ENCODE results near the gene CTSS. TPM values are rescaled to one million over a fixed set of nuclear protein-coding genes. Genes with fewer than 3 reads are reported as not detected.
"Not testable (repeated sequence)": the region's sequence is repeated elsewhere in the genome, so short reads cannot be mapped to it uniquely, and the experiment has no call there.

CTSS gene
- total RNA-seq, 2 experiments from 2014 or later, result 65.8 to 73.2 TPM

GRCh38 chr1:150796374-150796773 lies 30.8 kb upstream of the CTSS start:
- ChIA-PET CTCF (no interaction called here), POLR2A (no interaction called here)
- H3K27me3 Mint-ChIP-seq (ENCODE audit: low read depth), result no peaks in the 10 kb centered on the region
- no peaks in the 10 kb centered on the region for H3K4me1 Mint-ChIP-seq (ENCODE audit: low read depth)
- H3K36me3 Mint-ChIP-seq (ENCODE audit: low read depth), result peaks cover 24% of the 10 kb centered on the region
- no peak for ATAC-seq
- H3K9me3 Mint-ChIP-seq (ENCODE audit: insufficient read depth), result no peaks in the 10 kb centered on the region
- no peak overlapping the region for H3K4me3 Mint-ChIP-seq
- no peak overlapping the region for H3K27ac Mint-ChIP-seq
- no peak for DNase-seq

- CTCF ChIA-PET; H3K9me3 Mint-ChIP-seq (ENCODE audit: insufficient read depth); H3K4me1 Mint-ChIP-seq (ENCODE audit: low read depth); POLR2A ChIA-PET; H3K4me3 Mint-ChIP-seq; ATAC-seq; H3K27ac Mint-ChIP-seq; DNase-seq; H3K27me3 Mint-ChIP-seq (ENCODE audit: low read depth): not testable (repeated sequence)
- H3K36me3 Mint-ChIP-seq (ENCODE audit: low read depth), result peaks cover 23% of the 10 kb centered on the region
Measured at GRCh38 chr1:150793778-150794177, 28.2 kb upstream of the CTSS start.

GRCh38 chr1:150793221-150793620 lies 27.6 kb upstream of the CTSS start:
- no peaks in the 10 kb centered on the region for H3K9me3 Mint-ChIP-seq (ENCODE audit: insufficient read depth)
- H3K36me3 Mint-ChIP-seq (ENCODE audit: low read depth), result peaks cover 17% of the 10 kb centered on the region
- no peak for DNase-seq
- no peak overlapping the region for H3K4me3 Mint-ChIP-seq
- H3K4me1 Mint-ChIP-seq (ENCODE audit: low read depth), result no peaks in the 10 kb centered on the region
- CTCF ChIA-PET, result no interaction called here
- H3K27me3 Mint-ChIP-seq (ENCODE audit: low read depth), result no peaks in the 10 kb centered on the region
- no peak overlapping the region for H3K27ac Mint-ChIP-seq
- no peak for ATAC-seq
- POLR2A ChIA-PET, result no interaction called here

- H3K9me3 Mint-ChIP-seq (ENCODE audit: insufficient read depth), result no peaks in the 10 kb centered on the region
- DNase-seq (no peak), ATAC-seq (no peak)
- H3K36me3 Mint-ChIP-seq (ENCODE audit: low read depth), result peaks cover 7% of the 10 kb centered on the region
- H3K4me1 Mint-ChIP-seq (ENCODE audit: low read depth), result peaks cover 9% of the 10 kb centered on the region
- H3K27me3 Mint-ChIP-seq (ENCODE audit: low read depth), result no peaks in the 10 kb centered on the region
- POLR2A ChIA-PET, result no interaction called here
- H3K4me3 Mint-ChIP-seq, result no peak overlapping the region
- CTCF ChIA-PET, result no interaction called here
- no peak overlapping the region for H3K27ac Mint-ChIP-seq
Measured at GRCh38 chr1:150791585-150791984, 26.0 kb upstream of the CTSS start.

- CTCF ChIA-PET, result interaction anchor here (1.1 to 1.4 kb wide), 2 partner anchors 11 to 133 kb away, joined by 3 to 4 read pairs; no protein-coding TSS in a partner anchor
- peaks cover 1% of the 10 kb centered on the region for H3K36me3 Mint-ChIP-seq (ENCODE audit: low read depth)
- POLR2A ChIA-PET, result no interaction called here
- H3K27me3 Mint-ChIP-seq (ENCODE audit: low read depth), result no peaks in the 10 kb centered on the region
- DNase-seq, result no peak
- no peak overlapping the region for H3K4me3 Mint-ChIP-seq
- peaks cover 9% of the 10 kb centered on the region for H3K4me1 Mint-ChIP-seq (ENCODE audit: low read depth)
- H3K9me3 Mint-ChIP-seq (ENCODE audit: insufficient read depth), result no peaks in the 10 kb centered on the region
- ATAC-seq, result no peak
- H3K27ac Mint-ChIP-seq, result no peak overlapping the region
Measured at GRCh38 chr1:150789396-150789795, 23.8 kb upstream of the CTSS start.

- ATAC-seq (no peak), DNase-seq (no peak)
- peaks cover 9% of the 10 kb centered on the region for H3K4me1 Mint-ChIP-seq (ENCODE audit: low read depth)
- no peaks in the 10 kb centered on the region for H3K36me3 Mint-ChIP-seq (ENCODE audit: low read depth)
- no peaks in the 10 kb centered on the region for H3K27me3 Mint-ChIP-seq (ENCODE audit: low read depth)
- no peak overlapping the region for H3K4me3 Mint-ChIP-seq
- ChIA-PET POLR2A (no interaction called here), CTCF (interaction anchor here (1.1 to 1.4 kb wide), 2 partner anchors 11 to 133 kb away, joined by 3 to 4 read pairs; no protein-coding TSS in a partner anchor)
- no peak overlapping the region for H3K27ac Mint-ChIP-seq
- no peaks in the 10 kb centered on the region for H3K9me3 Mint-ChIP-seq (ENCODE audit: insufficient read depth)
Measured at GRCh38 chr1:150788946-150789345, 23.4 kb upstream of the CTSS start.

GRCh38 chr1:150787455-150787854 lies 21.9 kb upstream of the CTSS start:
- no peak overlapping the region for H3K4me3 Mint-ChIP-seq
- no peak overlapping the region for H3K27ac Mint-ChIP-seq
- no peaks in the 10 kb centered on the region for H3K36me3 Mint-ChIP-seq (ENCODE audit: low read depth)
- ChIA-PET CTCF (interaction anchor here (1.2 kb wide), 1 partner anchor 135 kb away, joined by 4 read pairs; no protein-coding TSS in a partner anchor), POLR2A (no interaction called here)
- no peaks in the 10 kb centered on the region for H3K9me3 Mint-ChIP-seq (ENCODE audit: insufficient read depth)
- DNase-seq, result no peak
- peaks cover 9% of the 10 kb centered on the region for H3K4me1 Mint-ChIP-seq (ENCODE audit: low read depth)
- no peak for ATAC-seq
- no peaks in the 10 kb centered on the region for H3K27me3 Mint-ChIP-seq (ENCODE audit: low read depth)

GRCh38 chr1:150780510-150780909 lies 14.9 kb upstream of the CTSS start:
- no peaks in the 10 kb centered on the region for H3K27me3 Mint-ChIP-seq (ENCODE audit: low read depth)
- no peak for DNase-seq
- H3K36me3 Mint-ChIP-seq (ENCODE audit: low read depth), result no peaks in the 10 kb centered on the region
- CTCF ChIA-PET, result no interaction called here
- no peak overlapping the region for H3K4me3 Mint-ChIP-seq
- H3K4me1 Mint-ChIP-seq (ENCODE audit: low read depth), result peaks cover 18% of the 10 kb centered on the region
- H3K9me3 Mint-ChIP-seq (ENCODE audit: insufficient read depth), result no peaks in the 10 kb centered on the region
- ATAC-seq, result no peak
- POLR2A ChIA-PET, result no interaction called here
- H3K27ac Mint-ChIP-seq, result no peak overlapping the region

- DNase-seq (no peak), ATAC-seq (no peak)
- Mint-ChIP-seq H3K4me1 (ENCODE audit: low read depth) (peaks cover 18% of the 10 kb centered on the region), H3K36me3 (ENCODE audit: low read depth) (no peaks in the 10 kb centered on the region), H3K27me3 (ENCODE audit: low read depth) (no peaks in the 10 kb centered on the region), H3K9me3 (ENCODE audit: insufficient read depth) (no peaks in the 10 kb centered on the region), H3K4me3 (no peak overlapping the region), H3K27ac (no peak overlapping the region)
- CTCF ChIA-PET, result interaction anchor here (0.6 kb wide), 1 partner anchor 11 kb away, joined by 3 read pairs; no protein-coding TSS in a partner anchor
- POLR2A ChIA-PET, result no interaction called here
Measured at GRCh38 chr1:150778409-150778808, 12.8 kb upstream of the CTSS start.

GRCh38 chr1:150777544-150777943 lies 12.0 kb upstream of the CTSS start:
- Mint-ChIP-seq H3K4me1 (ENCODE audit: low read depth) (peaks cover 18% of the 10 kb centered on the region), H3K27ac (no peak overlapping the region), H3K27me3 (ENCODE audit: low read depth) (no peaks in the 10 kb centered on the region), H3K9me3 (ENCODE audit: insufficient read depth) (no peaks in the 10 kb centered on the region), H3K4me3 (no peak overlapping the region), H3K36me3 (ENCODE audit: low read depth) (no peaks in the 10 kb centered on the region)
- ATAC-seq (no peak), DNase-seq (no peak)
- ChIA-PET POLR2A (no interaction called here), CTCF (no interaction called here)

GRCh38 chr1:150775931-150776505 lies 10.4 kb upstream of the CTSS start:
- POLR2A ChIA-PET; ATAC-seq; H3K4me3 Mint-ChIP-seq; DNase-seq; H3K27ac Mint-ChIP-seq; H3K36me3 Mint-ChIP-seq (ENCODE audit: low read depth); H3K27me3 Mint-ChIP-seq (ENCODE audit: low read depth); H3K9me3 Mint-ChIP-seq (ENCODE audit: insufficient read depth): not testable (repeated sequence)
- H3K4me1 Mint-ChIP-seq (ENCODE audit: low read depth), result peaks cover 29% of the 10 kb centered on the region
- CTCF ChIA-PET, result interaction anchor here (1.1 kb wide), 1 partner anchor 10 kb away, joined by 3 read pairs; the partner anchor contains the start of gene CTSS

GRCh38 chr1:150775276-150775675 lies 9.7 kb upstream of the CTSS start:
- ATAC-seq (no peak), DNase-seq (no peak)
- H3K4me1 Mint-ChIP-seq (ENCODE audit: low read depth), result peaks cover 36% of the 10 kb centered on the region
- POLR2A ChIA-PET, result no interaction called here
- CTCF ChIA-PET, result interaction anchor here (1.1 kb wide), 1 partner anchor 10 kb away, joined by 3 read pairs; the partner anchor contains the start of gene CTSS
- H3K9me3 Mint-ChIP-seq (ENCODE audit: insufficient read depth), result no peaks in the 10 kb centered on the region
- peaks cover 3% of the 10 kb centered on the region for H3K27me3 Mint-ChIP-seq (ENCODE audit: low read depth)
- H3K4me3 Mint-ChIP-seq, result no peak overlapping the region
- H3K27ac Mint-ChIP-seq, result no peak overlapping the region
- H3K36me3 Mint-ChIP-seq (ENCODE audit: low read depth), result no peaks in the 10 kb centered on the region

GRCh38 chr1:150772326-150772725 lies 6.7 kb upstream of the CTSS start:
- no peak for ATAC-seq
- Mint-ChIP-seq H3K4me1 (ENCODE audit: low read depth) (peaks cover 20% of the 10 kb centered on the region), H3K4me3 (no peak overlapping the region), H3K9me3 (ENCODE audit: insufficient read depth) (no peaks in the 10 kb centered on the region), H3K27ac (no peak overlapping the region), H3K36me3 (ENCODE audit: low read depth) (no peaks in the 10 kb centered on the region), H3K27me3 (ENCODE audit: low read depth) (peaks cover 3% of the 10 kb centered on the region)
- no peak for DNase-seq
- POLR2A ChIA-PET, result no interaction called here
- CTCF ChIA-PET, result no interaction called here

Data from activated CD8-positive, alpha-beta T cell treated with anti-CD3 and anti-CD28 coated beads, Interleukin-2, amount 10 ng/mL, durations not matched to agents 7 days and 5 days (primary cell).